HEK293T (cell line): ENCODE data around the gene QSOX2.

ENCODE experiments used
- CTCF ChIA-PET: fragments of 350-600 bp; formaldehyde crosslinking; extraction: SDS; loops from one replicate; lab custom pipeline; 2021; ENCODE audit warnings: antibody characterized with exemption, inconsistent platforms; lab: Yijun Ruan, JAX
- POLR2A ChIA-PET: fragments of 350-600 bp; formaldehyde crosslinking; extraction: SDS; loops from one replicate; lab custom pipeline; 2020; ENCODE audit warnings: antibody characterized with exemption, inconsistent platforms; lab: Yijun Ruan, JAX
- DNase-seq: peaks from one replicate; pipeline ENCODE4 v3.0.0; 2012; ENCODE audit warnings: mixed read lengths; ENCODE audit errors: extremely low spot score
- ARNT ChIP-seq: fragments of 450-650 bp; IDR thresholded peaks from 2 replicates; pipeline ENCODE4 v1.6.1; 2017; ENCODE audit warnings: mild to moderate bottlenecking
- BHLHE40 ChIP-seq: fragments of 450-650 bp; IDR thresholded peaks from 2 replicates; pipeline ENCODE4 v1.6.1; 2016; ENCODE audit warnings: mild to moderate bottlenecking, moderate library complexity, borderline replicate concordance
- CTBP1 ChIP-seq: fragments of 450-650 bp; IDR thresholded peaks from 2 replicates; pipeline ENCODE4 v1.6.1; 2016; ENCODE audit warnings: borderline replicate concordance
- ELF4 ChIP-seq: fragments of 450-650 bp; IDR thresholded peaks from 2 replicates; pipeline ENCODE4 v1.6.1; 2017; ENCODE audit warnings: antibody characterized with exemption
- FOXA1 ChIP-seq: fragments of 450-650 bp; IDR thresholded peaks from 2 replicates; pipeline ENCODE4 v1.6.1; 2016; ENCODE audit warnings: mild to moderate bottlenecking
- FOXK2 ChIP-seq: fragments of 450-650 bp; IDR thresholded peaks from 2 replicates; pipeline ENCODE4 v1.6.1; 2016; ENCODE audit warnings: mild to moderate bottlenecking
- FOXM1 ChIP-seq: fragments of 450-650 bp; IDR thresholded peaks from 2 replicates; pipeline ENCODE4 v1.6.1; 2017; ENCODE audit warnings: mild to moderate bottlenecking, borderline replicate concordance
- HDGF ChIP-seq: fragments of 450-650 bp; IDR thresholded peaks from 2 replicates; pipeline ENCODE4 v1.6.1; 2017; ENCODE audit warnings: antibody characterized with exemption, borderline replicate concordance
- L3MBTL2 ChIP-seq: fragments of 450-650 bp; conservative IDR thresholded peaks from 2 replicates; pipeline ENCODE4 v1.6.1; 2016; ENCODE audit warnings: mild to moderate bottlenecking
- LEF1 ChIP-seq: fragments of 450-650 bp; IDR thresholded peaks from 2 replicates; pipeline ENCODE4 v1.6.1; 2017; ENCODE audit warnings: mild to moderate bottlenecking, borderline replicate concordance
- NFRKB ChIP-seq: fragments of 450-650 bp; IDR thresholded peaks from 2 replicates; pipeline ENCODE4 v1.6.1; 2016; ENCODE audit warnings: mild to moderate bottlenecking, moderate library complexity
- PKNOX1 ChIP-seq: fragments of 450-650 bp; IDR thresholded peaks from 2 replicates; pipeline ENCODE4 v1.6.1; 2016
- SP1 ChIP-seq: fragments of 450-650 bp; IDR thresholded peaks from 2 replicates; pipeline ENCODE4 v1.6.1; 2017
- SUZ12 ChIP-seq: fragments of 450-650 bp; IDR thresholded peaks from 2 replicates; pipeline ENCODE4 v1.6.1; 2016; ENCODE audit warnings: mild to moderate bottlenecking
- TARDBP ChIP-seq: fragments of 450-650 bp; IDR thresholded peaks from 2 replicates; pipeline ENCODE4 v1.6.1; 2016
- ZNF384 ChIP-seq: fragments of 450-650 bp; IDR thresholded peaks from 2 replicates; pipeline ENCODE4 v1.6.1; 2016

The QSOX2 gene

GRCh38 chr9:136235171-136235570, 10.4 kb downstream of the QSOX2 start:
- CTCF ChIA-PET: no interaction called here
- DNase-seq: no peak
- TF ChIP-seq FOXK2 (no peak), ELF4 (no peak), ZNF384 (no peak), CTBP1 (no peak), FOXM1 (no peak), ARNT (no peak), TARDBP (no peak), SUZ12 (no peak), LEF1 (no peak), FOXA1 (no peak), SP1 (no peak), HDGF (no peak), BHLHE40 (no peak), PKNOX1 (no peak), NFRKB (no peak), L3MBTL2 (no peak)
- POLR2A ChIA-PET: no interaction called here

GRCh38 chr9:136234597-136234996, 11.0 kb downstream of the QSOX2 start:
- ChIA-PET POLR2A (no interaction called here), CTCF (no interaction called here)
- no peak for DNase-seq
- TF ChIP-seq HDGF (no peak), ARNT (no peak), PKNOX1 (no peak), NFRKB (no peak), ELF4 (no peak), SP1 (no peak), ZNF384 (no peak), L3MBTL2 (no peak)

- TF ChIP-seq FOXA1 (no peak), FOXK2 (no peak), ELF4 (no peak), NFRKB (no peak), L3MBTL2 (no peak), BHLHE40 (no peak), HDGF (no peak)
- DNase-seq: no peak
- ChIA-PET CTCF (no interaction called here), POLR2A (no interaction called here)
Observed at GRCh38 chr9:136233868-136234267, 11.7 kb downstream of the QSOX2 start.

- no peak for DNase-seq
- CTCF ChIA-PET: no interaction called here
- POLR2A ChIA-PET: no interaction called here
- TF ChIP-seq CTBP1: no peak
- no peak for TF ChIP-seq SP1
- no peak for TF ChIP-seq ARNT
- no peak for TF ChIP-seq TARDBP
- TF ChIP-seq L3MBTL2: no peak
- TF ChIP-seq PKNOX1: no peak
- TF ChIP-seq FOXA1: no peak
- no peak for TF ChIP-seq ELF4
- no peak for TF ChIP-seq ZNF384
Observed at GRCh38 chr9:136233411-136233810, 12.2 kb downstream of the QSOX2 start.

- ChIA-PET CTCF (no interaction called here), POLR2A (no interaction called here)
- no peak for DNase-seq
- TF ChIP-seq PKNOX1 (no peak), ELF4 (no peak), NFRKB (no peak), SUZ12 (no peak), HDGF (no peak), BHLHE40 (no peak), FOXA1 (no peak), LEF1 (no peak), TARDBP (no peak), ARNT (no peak), SP1 (no peak), L3MBTL2 (no peak), FOXM1 (no peak), CTBP1 (no peak), ZNF384 (no peak), FOXK2 (no peak)
Observed at GRCh38 chr9:136232969-136233368, 12.6 kb downstream of the QSOX2 start.

- no peak for DNase-seq
- ChIA-PET CTCF (no interaction called here), POLR2A (no interaction called here)
- TF ChIP-seq HDGF (no peak), TARDBP (no peak), ARNT (no peak), NFRKB (no peak), SUZ12 (no peak), ELF4 (no peak), LEF1 (no peak), PKNOX1 (no peak), FOXM1 (no peak), FOXA1 (no peak), ZNF384 (no peak), FOXK2 (no peak), SP1 (no peak), CTBP1 (no peak), BHLHE40 (no peak), L3MBTL2 (no peak)
Observed at GRCh38 chr9:136231478-136232297, 13.9 kb downstream of the QSOX2 start.
